ENCODE measurements around the gene TMED3.
"Not testable (repeated sequence)": the region's sequence is repeated elsewhere in the genome, so short reads cannot be mapped to it uniquely, and the experiment has no call there.

The TMED3 gene

GRCh38 chr15:79316864-79317263 is 6.0 kb downstream of the TMED3 start:
- no peak for DNase-seq (ENCODE audit: low read depth in 1 of 2, low spot score in 1 of 2)

- not testable (repeated sequence) for DNase-seq (ENCODE audit: low read depth in 1 of 2, low spot score in 1 of 2)
These were observed 9.1 kb downstream of the TMED3 start for GRCh38 chr15:79319973-79320372.

- no peak for DNase-seq (ENCODE audit: low read depth in 1 of 2, low spot score in 1 of 2)
These were observed 11.0 kb downstream of the TMED3 start for GRCh38 chr15:79321876-79322275.

GRCh38 chr15:79322306-79322705 is 11.4 kb downstream of the TMED3 start:
- DNase-seq (ENCODE audit: low read depth in 1 of 2, low spot score in 1 of 2) = no peak

GRCh38 chr15:79322945-79323344 is 12.0 kb downstream of the TMED3 start:
- no peak for DNase-seq (ENCODE audit: low read depth in 1 of 2, low spot score in 1 of 2)

- DNase-seq (ENCODE audit: low read depth in 1 of 2, low spot score in 1 of 2) = no peak
These were observed 18.3 kb downstream of the TMED3 start for GRCh38 chr15:79329171-79329611.

- DNase-seq (ENCODE audit: low read depth in 1 of 2, low spot score in 1 of 2) = no peak
These were observed 22.1 kb downstream of the TMED3 start for GRCh38 chr15:79332824-79333510.

- no peak for DNase-seq (ENCODE audit: low read depth in 1 of 2, low spot score in 1 of 2)
These were observed 26.7 kb downstream of the TMED3 start for GRCh38 chr15:79337591-79337990.

GRCh38 chr15:79339588-79340314 is 28.8 kb downstream of the TMED3 start:
- DNase-seq (ENCODE audit: low read depth in 1 of 2, low spot score in 1 of 2) = no peak

GRCh38 chr15:79340315-79340602 is 29.3 kb downstream of the TMED3 start:
- no peak for DNase-seq (ENCODE audit: low read depth in 1 of 2, low spot score in 1 of 2)

GRCh38 chr15:79341396-79341795 is 30.5 kb downstream of the TMED3 start:
- no peak for DNase-seq (ENCODE audit: low read depth in 1 of 2, low spot score in 1 of 2)

GRCh38 chr15:79349525-79349924 is 38.6 kb downstream of the TMED3 start:
- DNase-seq (ENCODE audit: low read depth in 1 of 2, low spot score in 1 of 2) = no peak

GRCh38 chr15:79352206-79352605 is 41.3 kb downstream of the TMED3 start:
- DNase-seq (ENCODE audit: low read depth in 1 of 2, low spot score in 1 of 2) = no peak

- DNase-seq (ENCODE audit: low read depth in 1 of 2, low spot score in 1 of 2) = no peak
These were observed 46.7 kb downstream of the TMED3 start for GRCh38 chr15:79357566-79357965.

- no peak for DNase-seq (ENCODE audit: low read depth in 1 of 2, low spot score in 1 of 2)
These were observed 47.2 kb downstream of the TMED3 start for GRCh38 chr15:79358069-79358468.

- DNase-seq (ENCODE audit: low read depth in 1 of 2, low spot score in 1 of 2) = no peak
These were observed 53.8 kb downstream of the TMED3 start for GRCh38 chr15:79364571-79365240.

GRCh38 chr15:79365765-79366164 is 54.9 kb downstream of the TMED3 start:
- DNase-seq (ENCODE audit: low read depth in 1 of 2, low spot score in 1 of 2) = no peak

- DNase-seq (ENCODE audit: low read depth in 1 of 2, low spot score in 1 of 2) = no peak
These were observed 55.8 kb downstream of the TMED3 start for GRCh38 chr15:79366691-79367090.

- DNase-seq (ENCODE audit: low read depth in 1 of 2, low spot score in 1 of 2) = no peak
These were observed 59.8 kb downstream of the TMED3 start for GRCh38 chr15:79370716-79371115.

GRCh38 chr15:79371591-79371990 is 60.7 kb downstream of the TMED3 start:
- no peak for DNase-seq (ENCODE audit: low read depth in 1 of 2, low spot score in 1 of 2)

GRCh38 chr15:79372428-79372827 is 61.5 kb downstream of the TMED3 start:
- no peak for DNase-seq (ENCODE audit: low read depth in 1 of 2, low spot score in 1 of 2)

All from activated CD4-positive, alpha-beta T cell treated with anti-CD3 and anti-CD28 coated beads, Interleukin-2, amount 50 U/mL, for 24 hours (primary cell).